Measurements from ENCODE around the gene ZNF497.

- TF ChIP-seq CTCF (IDR thresholded peaks at IDR 0.05) (no peak), POLR2A (IDR thresholded peaks at IDR 0.05) (no peak)
Observed at GRCh38 chr19:58355908-58356765, 6.4 kb downstream of the ZNF497 start.

All from Peyer's patch (tissue), 4 donors.